ENCODE measurements around the gene POLR1F.

Gene POLR1F

GRCh38 chr7:19674266-19674960, 34.4 kb downstream of the POLR1F start:
- no peak for DNase-seq

- DNase-seq = no peak
These were observed 38.0 kb downstream of the POLR1F start for GRCh38 chr7:19670806-19671205.

- no peak for DNase-seq
These were observed 43.3 kb downstream of the POLR1F start for GRCh38 chr7:19665399-19666008.

GRCh38 chr7:19663816-19664462, 44.9 kb downstream of the POLR1F start:
- DNase-seq = no peak

GRCh38 chr7:19648791-19649190, 60.0 kb downstream of the POLR1F start:
- no peak for DNase-seq
